GM12891 (cell line): ENCODE measurements around the gene DOCK4. TPM values are rescaled to one million over a fixed set of nuclear protein-coding genes. Genes with fewer than 3 reads are reported as not detected.
"Not testable (repeated sequence)": the region's sequence is repeated elsewhere in the genome, so short reads cannot be mapped to it uniquely, and the experiment has no call there.

Experiments
- DNase-seq: peaks from one replicate; pipeline ENCODE4 v3.0.0; 2011; ENCODE audit warnings: low spot score; ENCODE audit not compliant: insufficient read length
- FAIRE-seq: peaks from 2 replicates; lab custom pipeline; 2011; peaks lifted over from hg19 to GRCh38; lab: Jason Lieb, UNC
- PAX5 ChIP-seq: IDR thresholded peaks from 2 replicates; pipeline ENCODE4 v1.6.1; 2011; ENCODE audit warnings: low read length, moderate library complexity, mild to moderate bottlenecking; ENCODE audit not compliant: insufficient read depth, severe bottlenecking
- POLR2A ChIP-seq: IDR thresholded peaks from 2 replicates; pipeline ENCODE4 v1.6.1; 2011; ENCODE audit warnings: low read depth, low read length, control low read depth
- POLR2AphosphoS5 ChIP-seq: IDR thresholded peaks from 2 replicates; pipeline ENCODE4 v1.6.1; 2011; ENCODE audit warnings: low read depth, low read length, control low read depth
- POU2F2 ChIP-seq: IDR thresholded peaks from 2 replicates; pipeline ENCODE4 v1.6.1; 2011; ENCODE audit warnings: low read depth, mild to moderate bottlenecking, control low read depth, low read length, moderate library complexity
- SPI1 ChIP-seq: IDR thresholded peaks from 2 replicates; pipeline ENCODE4 v1.6.1; 2011; ENCODE audit warnings: low read depth, low read length, control low read depth
- TAF1 ChIP-seq: IDR thresholded peaks from 2 replicates; pipeline ENCODE4 v1.6.1; 2011; ENCODE audit warnings: low read depth, low read length, control low read depth
- polyA plus RNA-seq: library from polyadenylated mRNA; unstranded; fragments of >200 nt; gene quantifications from one replicate; pipeline ENCODE4 v1.2.1, GENCODE V29; 2012; ENCODE audit warnings: low read depth, missing spikeins, inconsistent platforms; ENCODE audit not compliant: missing spikeins

The DOCK4 gene
- 0.81 TPM for polyA plus RNA-seq

GRCh38 chr7:112206238-112206990 lies at the start of gene DOCK4, which contains the start of gene ZNF277:
TSS of gene DOCK4 (minus strand) at chr7:112206399. CDS start at chr7:112206138, 261 bp downstream.
TSS of gene ZNF277 (plus strand) at chr7:112206695. CDS start at chr7:112206717, 22 bp downstream.
- no peak for TF ChIP-seq POLR2AphosphoS5
- TF ChIP-seq TAF1: peak; percentile 72
- peak; percentile 82 for DNase-seq
- peak; percentile 95 for FAIRE-seq

- DNase-seq (no peak), FAIRE-seq (no peak)
- no peak for TF ChIP-seq POLR2AphosphoS5
- no peak for TF ChIP-seq TAF1
- no peak for TF ChIP-seq POLR2A
- no peak for TF ChIP-seq SPI1
- no peak for TF ChIP-seq PAX5
- no peak for TF ChIP-seq POU2F2
These were observed 49.2 kb upstream of the DOCK4 start for GRCh38 chr7:112255388-112255720.

GRCh38 chr7:112254709-112255387 lies 48.6 kb upstream of the DOCK4 start:
- TF ChIP-seq POU2F2: no peak
- TF ChIP-seq TAF1: no peak
- TF ChIP-seq POLR2AphosphoS5: no peak
- TF ChIP-seq SPI1: no peak
- no peak for TF ChIP-seq PAX5
- TF ChIP-seq POLR2A: no peak
- FAIRE-seq (no peak), DNase-seq (no peak)

GRCh38 chr7:112254156-112254555 lies 48.0 kb upstream of the DOCK4 start:
- FAIRE-seq: no peak
- DNase-seq: no peak
- TF ChIP-seq PAX5: no peak
- no peak for TF ChIP-seq POU2F2

- TF ChIP-seq TAF1 (no peak), POU2F2 (no peak), POLR2AphosphoS5 (no peak), PAX5 (no peak), SPI1 (no peak), POLR2A (no peak)
- FAIRE-seq (no peak), DNase-seq (no peak)
These were observed 46.5 kb upstream of the DOCK4 start for GRCh38 chr7:112252691-112253090.

- FAIRE-seq (no peak), DNase-seq (no peak)
- no peak for TF ChIP-seq SPI1
- no peak for TF ChIP-seq POLR2AphosphoS5
- no peak for TF ChIP-seq PAX5
- TF ChIP-seq TAF1: no peak
- TF ChIP-seq POU2F2: no peak
- no peak for TF ChIP-seq POLR2A
These were observed 45.9 kb upstream of the DOCK4 start for GRCh38 chr7:112252141-112252540.

GRCh38 chr7:112249967-112250366 lies 43.8 kb upstream of the DOCK4 start:
- not testable (repeated sequence) for DNase-seq, FAIRE-seq

- FAIRE-seq (no peak), DNase-seq (no peak)
- no peak for TF ChIP-seq TAF1
These were observed 42.4 kb upstream of the DOCK4 start for GRCh38 chr7:112248598-112248997.

GRCh38 chr7:112238852-112239610 lies 32.8 kb upstream of the DOCK4 start:
- DNase-seq (no peak), FAIRE-seq (no peak)
- TF ChIP-seq PAX5 (no peak), POLR2AphosphoS5 (no peak), SPI1 (no peak), POLR2A (no peak), TAF1 (no peak), POU2F2 (no peak)

GRCh38 chr7:112238330-112238729 lies 32.1 kb upstream of the DOCK4 start:
- no peak for FAIRE-seq
- no peak for DNase-seq
- TF ChIP-seq POU2F2: no peak
- no peak for TF ChIP-seq POLR2A
- no peak for TF ChIP-seq POLR2AphosphoS5
- no peak for TF ChIP-seq SPI1
- TF ChIP-seq TAF1: no peak
- no peak for TF ChIP-seq PAX5
